A549 (cell line): Measurements from ENCODE around the gene PCDHA6.

Source experiments
- BHLHE40 ChIP-seq: IDR thresholded peaks from 2 replicates; pipeline ENCODE4 v1.6.1; 2012; ENCODE audit warnings: low read depth, low read length, inconsistent platforms
- CHD2 ChIP-seq: fragments of 150-350 bp; IDR thresholded peaks from 2 replicates; pipeline ENCODE4 v1.6.1; 2014; ENCODE audit warnings: low read length; ENCODE audit not compliant: partially characterized antibody
- CHD4 ChIP-seq: fragments of 200-600 bp; sonication (generic); IDR thresholded peaks from 2 replicates; pipeline ENCODE4 v1.6.1; 2016; ENCODE audit warnings: antibody characterized with exemption, mild to moderate bottlenecking, borderline replicate concordance
- EP300 ChIP-seq, 2 experiments: fragments of >200 bp; sonication (Bioruptor Twin); formaldehyde crosslinking; IDR thresholded peaks; 2 replicates in 1 of 2; 3 replicates in 1 of 2; pipeline ENCODE4 v1.6.1; 2016 to 2017
- HDAC2 ChIP-seq: fragments of 200-600 bp; sonication (generic); IDR thresholded peaks from 2 replicates; pipeline ENCODE4 v1.6.1; 2016
- JUNB ChIP-seq: fragments of >200 bp; sonication (Bioruptor Twin); formaldehyde crosslinking; IDR thresholded peaks from 2 replicates; pipeline ENCODE4 v1.6.1; 2016
- KDM1A ChIP-seq: fragments of 200-600 bp; sonication (generic); IDR thresholded peaks from 2 replicates; pipeline ENCODE4 v1.6.1; 2016; ENCODE audit warnings: low read depth, mild to moderate bottlenecking
- MAZ ChIP-seq: fragments of 150-350 bp; IDR thresholded peaks from 2 replicates; pipeline ENCODE4 v1.6.1; 2014; ENCODE audit warnings: antibody characterized with exemption, low read depth, low read length, borderline replicate concordance
- RAD21 ChIP-seq, 2 experiments: fragments of >200 bp in 1 of 2; sonication (Bioruptor Twin) in 1 of 2; formaldehyde crosslinking in 1 of 2; IDR thresholded peaks in 1 of 2; conservative IDR thresholded peaks in 1 of 2; 2 replicates in 1 of 2; 3 replicates in 1 of 2; pipeline ENCODE4 v1.6.1; 2012 to 2018; ENCODE audit warnings: inconsistent platforms in 1 of 2
- TF ChIP-seq, protein P1 (sequence below): fragments of >200 bp; sonication (Bioruptor Twin); formaldehyde crosslinking; IDR thresholded peaks from 3 replicates; pipeline ENCODE4 v1.5.1; 2016
- TF ChIP-seq, protein P2 (sequence below): fragments of 450-650 bp; IDR thresholded peaks from 2 replicates; pipeline ENCODE4 v1.6.1; 2014; ENCODE audit warnings: antibody characterized with exemption

DNA sequence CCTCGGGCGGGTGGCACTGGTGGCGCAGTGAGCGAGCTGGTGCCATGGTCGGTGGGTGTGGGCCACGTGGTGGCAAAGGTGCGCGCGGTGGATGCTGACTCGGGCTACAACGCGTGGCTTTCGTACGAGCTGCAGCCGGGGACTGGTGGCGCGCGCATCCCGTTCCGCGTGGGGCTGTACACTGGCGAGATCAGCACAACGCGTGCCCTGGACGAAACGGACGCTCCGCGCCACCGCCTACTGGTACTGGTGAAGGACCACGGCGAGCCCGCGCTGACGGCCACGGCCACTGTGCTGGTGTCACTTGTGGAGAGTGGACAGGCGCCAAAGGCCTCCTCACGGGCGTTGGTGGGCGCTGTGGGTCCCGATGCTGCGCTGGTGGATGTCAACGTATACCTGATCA lies 18.9 kb upstream of the PCDHA6 start:
- TF ChIP-seq RAD21 (conservative IDR thresholded peaks at IDR 0.05 in 1 of 2, IDR thresholded peaks at IDR 0.05 in 1 of 2) (no peak), CHD2 (no peak), HDAC2 (no peak), EP300 (IDR thresholded peaks at IDR 0.05) (no peak), KDM1A (no peak), MAZ (no peak), CHD4 (no peak), BHLHE40 (no peak), JUNB (no peak)
- TF ChIP-seq, protein P1, sequence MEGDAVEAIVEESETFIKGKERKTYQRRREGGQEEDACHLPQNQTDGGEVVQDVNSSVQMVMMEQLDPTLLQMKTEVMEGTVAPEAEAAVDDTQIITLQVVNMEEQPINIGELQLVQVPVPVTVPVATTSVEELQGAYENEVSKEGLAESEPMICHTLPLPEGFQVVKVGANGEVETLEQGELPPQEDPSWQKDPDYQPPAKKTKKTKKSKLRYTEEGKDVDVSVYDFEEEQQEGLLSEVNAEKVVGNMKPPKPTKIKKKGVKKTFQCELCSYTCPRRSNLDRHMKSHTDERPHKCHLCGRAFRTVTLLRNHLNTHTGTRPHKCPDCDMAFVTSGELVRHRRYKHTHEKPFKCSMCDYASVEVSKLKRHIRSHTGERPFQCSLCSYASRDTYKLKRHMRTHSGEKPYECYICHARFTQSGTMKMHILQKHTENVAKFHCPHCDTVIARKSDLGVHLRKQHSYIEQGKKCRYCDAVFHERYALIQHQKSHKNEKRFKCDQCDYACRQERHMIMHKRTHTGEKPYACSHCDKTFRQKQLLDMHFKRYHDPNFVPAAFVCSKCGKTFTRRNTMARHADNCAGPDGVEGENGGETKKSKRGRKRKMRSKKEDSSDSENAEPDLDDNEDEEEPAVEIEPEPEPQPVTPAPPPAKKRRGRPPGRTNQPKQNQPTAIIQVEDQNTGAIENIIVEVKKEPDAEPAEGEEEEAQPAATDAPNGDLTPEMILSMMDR: no peak
- TF ChIP-seq, protein P2, sequence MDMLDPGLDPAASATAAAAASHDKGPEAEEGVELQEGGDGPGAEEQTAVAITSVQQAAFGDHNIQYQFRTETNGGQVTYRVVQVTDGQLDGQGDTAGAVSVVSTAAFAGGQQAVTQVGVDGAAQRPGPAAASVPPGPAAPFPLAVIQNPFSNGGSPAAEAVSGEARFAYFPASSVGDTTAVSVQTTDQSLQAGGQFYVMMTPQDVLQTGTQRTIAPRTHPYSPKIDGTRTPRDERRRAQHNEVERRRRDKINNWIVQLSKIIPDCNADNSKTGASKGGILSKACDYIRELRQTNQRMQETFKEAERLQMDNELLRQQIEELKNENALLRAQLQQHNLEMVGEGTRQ: no peak
